Ovary (tissue), 9 donors: ENCODE data around the gene NODAL. TPM values are rescaled to one million over a fixed set of nuclear protein-coding genes. Genes with fewer than 3 reads are reported as not detected.
A peak's percentile ranks its signal among the peaks of the same experiment; 100 is the strongest.

Experiments
- DNase-seq, 5 donors: peaks; one replicate each; pipeline ENCODE4 v3.0.0-alpha.2; 2019 to 2020
- H3K27ac ChIP-seq, 2 donors: fragments of 200-600 bp; one replicate each; pipeline versions ENCODE4 v1.5.1 to v1.8.0; 2019 to 2022
- H3K27me3 ChIP-seq: fragments of 200-600 bp; one replicate; pipeline ENCODE4 v1.8.0; 2022
- H3K36me3 ChIP-seq: fragments of 200-600 bp; sonication (generic); one replicate; pipeline ENCODE4 v1.5.1; 2019
- H3K4me1 ChIP-seq: one replicate; pipeline ENCODE4 v1.8.1; 2013; ENCODE audit warnings: mild to moderate bottlenecking, moderate library complexity; ENCODE audit not compliant: insufficient read depth
- H3K4me3 ChIP-seq: fragments of 200-600 bp; sonication (generic); one replicate; pipeline ENCODE4 v1.5.1; 2017
- H3K9me3 ChIP-seq, 2 donors: fragments of 200-600 bp in 1 of 2; sonication (generic) in 1 of 2; one replicate each; pipeline versions ENCODE4 v1.5.1 to v1.8.1; 2013 to 2019; ENCODE audit warnings: mild to moderate bottlenecking in 1 of 2, moderate library complexity in 1 of 2
- EP300 ChIP-seq: sonication (generic); formaldehyde crosslinking; IDR thresholded peaks from one replicate; pipeline ENCODE4 v1.6.1; 2017; ENCODE audit warnings: antibody characterized with exemption
- POLR2A ChIP-seq: fragments of 450-650 bp; IDR thresholded peaks from one replicate; pipeline ENCODE4 v1.6.1; 2017; ENCODE audit warnings: antibody characterized with exemption, mild to moderate bottlenecking, moderate library complexity
- WGBS, 3 donors: extraction: QIAGEN DNeasy Blood & Tissue Kit in 1 of 3; methylation state at CpG; one replicate each; pipeline versions ENCODE4 v1.1.5 to v1.1.7; 2013 to 2017; 5-methylcytosine and 5-hydroxymethylcytosine counted together
- intact Hi-C, 4 donors: fragments of 100-400 bp; cut with DNase I; formaldehyde crosslinking; loops; one replicate each; pipeline versions ENCODE4 v1.11.0 to v1.15.1; 2022 to 2023
- polyA plus RNA-seq, 2 donors: library from polyadenylated mRNA; stranded (reverse); fragments of 200-250 nt in 1 of 2; fragments of 350-450 nt in 1 of 2; fragmentation: Illumina TruSeq in 1 of 2; extraction: RNeasy Lipid Tissue Mini Kit (QIAGEN cat#74804) in 1 of 2; gene quantifications; one replicate each; pipeline ENCODE4 v1.2.3, GENCODE V29; 2013 to 2014
- total RNA-seq, 7 donors: library from RNA; depleted of rRNA in 2 of 7; stranded (reverse); fragments of >200 nt in 2 of 7; fragmentation: NEBNext Ultra II Directional in 3 of 7; extraction: Animal tissue kit (Norgen Biotek cat#: 25700) in 3 of 7; gene quantifications; one replicate each; pipeline versions ENCODE4 v1.1.0 to v1.2.4, GENCODE V29; 2016 to 2023
- TF ChIP-seq, protein P1 (sequence below), 3 donors: fragments of 450-650 bp in 2 of 3; fragments of 200-600 bp in 1 of 3; IDR thresholded peaks; one replicate each; pipeline versions ENCODE4 v1.5.1 to v1.8.0; 2016 to 2022; ENCODE audit warnings: antibody characterized with exemption in 3 of 3, mild to moderate bottlenecking in 1 of 3
- donor health status: DM: no; HTN: no; CAD: no; lungs with moderate emphysema.
- donor health status: DM: no; HTN: no; CAD: no.
- donor health status: Bipolar disorder and iron deficiency.
- donor health status: DM: yes; HTN: yes; CAD: no.
- donor health status: DM: no; HTN: no; CAD: no.
- donor health status: DM: yes; HTN: yes; CAD: no.

NODAL gene
- total and polyA plus RNA-seq, 9 donors: 0.04 TPM; not detected in 8

GRCh38 chr10:70458329-70459060 is 17.0 kb upstream of the NODAL start:
- TF ChIP-seq POLR2A: no peak
- TF ChIP-seq, protein P1, sequence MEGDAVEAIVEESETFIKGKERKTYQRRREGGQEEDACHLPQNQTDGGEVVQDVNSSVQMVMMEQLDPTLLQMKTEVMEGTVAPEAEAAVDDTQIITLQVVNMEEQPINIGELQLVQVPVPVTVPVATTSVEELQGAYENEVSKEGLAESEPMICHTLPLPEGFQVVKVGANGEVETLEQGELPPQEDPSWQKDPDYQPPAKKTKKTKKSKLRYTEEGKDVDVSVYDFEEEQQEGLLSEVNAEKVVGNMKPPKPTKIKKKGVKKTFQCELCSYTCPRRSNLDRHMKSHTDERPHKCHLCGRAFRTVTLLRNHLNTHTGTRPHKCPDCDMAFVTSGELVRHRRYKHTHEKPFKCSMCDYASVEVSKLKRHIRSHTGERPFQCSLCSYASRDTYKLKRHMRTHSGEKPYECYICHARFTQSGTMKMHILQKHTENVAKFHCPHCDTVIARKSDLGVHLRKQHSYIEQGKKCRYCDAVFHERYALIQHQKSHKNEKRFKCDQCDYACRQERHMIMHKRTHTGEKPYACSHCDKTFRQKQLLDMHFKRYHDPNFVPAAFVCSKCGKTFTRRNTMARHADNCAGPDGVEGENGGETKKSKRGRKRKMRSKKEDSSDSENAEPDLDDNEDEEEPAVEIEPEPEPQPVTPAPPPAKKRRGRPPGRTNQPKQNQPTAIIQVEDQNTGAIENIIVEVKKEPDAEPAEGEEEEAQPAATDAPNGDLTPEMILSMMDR (IDR thresholded peaks at IDR 0.05): no peak
- no peak for TF ChIP-seq EP300
- Histone ChIP-seq H3K36me3 (no peaks in the 10 kb centered on the region), H3K9me3 (no peaks in the 10 kb centered on the region), H3K27ac (peak overlapping the region in 1 of 2 donors; percentile 17), H3K27me3 (no peaks in the 10 kb centered on the region), H3K4me3 (peak overlapping the region; percentile 33), H3K4me1 (peaks cover 7% of the 10 kb centered on the region)
- peak; percentile 69 to 86 (median 79) for DNase-seq
- intact Hi-C loops: no loop called here
- 3 to 7% (median 5%) methylated on average over 35 to 62 of the region's 62 CpGs for WGBS, 3 donors

DNA sequence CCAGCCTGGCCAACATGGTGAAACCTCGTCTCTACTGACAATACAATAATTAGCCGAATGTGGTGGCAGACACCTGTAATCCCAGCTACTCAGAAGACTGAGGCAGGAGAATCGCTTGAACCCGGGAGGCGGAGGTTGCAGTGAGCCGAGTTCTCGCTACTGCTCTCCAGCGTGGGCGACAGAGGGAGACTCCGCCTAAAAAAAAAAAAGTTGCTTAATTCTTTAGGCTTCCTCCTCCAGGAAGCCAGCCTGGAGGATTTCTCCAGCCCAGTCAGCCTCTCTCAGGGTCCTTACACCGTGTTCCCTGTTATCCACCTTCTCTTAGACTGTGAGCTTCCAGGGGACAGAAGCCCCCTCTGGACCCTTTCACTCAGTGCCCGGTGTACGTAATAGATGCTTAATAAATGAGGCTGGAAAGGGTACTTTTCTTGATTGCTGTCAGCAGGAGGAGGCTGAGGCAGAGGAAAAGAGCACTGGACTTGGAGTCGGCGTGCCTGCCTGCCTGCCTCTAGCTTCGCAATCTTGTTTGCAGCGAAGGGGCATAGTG is 16.4 kb upstream of the NODAL start:
- H3K4me1 ChIP-seq: peaks cover 7% of the 10 kb centered on the region
- no peak for DNase-seq
- 68 to 75% (median 71%) methylated on average over 17 of the region's 17 CpGs for WGBS, 3 donors
- H3K27me3 ChIP-seq: no peaks in the 10 kb centered on the region
- H3K27ac ChIP-seq: no peak overlapping the region
- no peaks in the 10 kb centered on the region for H3K9me3 ChIP-seq
- no peaks in the 10 kb centered on the region for H3K36me3 ChIP-seq
- peak overlapping the region; percentile 33 for H3K4me3 ChIP-seq
- intact Hi-C loops: no loop called here
- TF ChIP-seq EP300 (no peak), POLR2A (no peak)
- TF ChIP-seq, protein P1 (IDR thresholded peaks at IDR 0.05): no peak

DNA sequence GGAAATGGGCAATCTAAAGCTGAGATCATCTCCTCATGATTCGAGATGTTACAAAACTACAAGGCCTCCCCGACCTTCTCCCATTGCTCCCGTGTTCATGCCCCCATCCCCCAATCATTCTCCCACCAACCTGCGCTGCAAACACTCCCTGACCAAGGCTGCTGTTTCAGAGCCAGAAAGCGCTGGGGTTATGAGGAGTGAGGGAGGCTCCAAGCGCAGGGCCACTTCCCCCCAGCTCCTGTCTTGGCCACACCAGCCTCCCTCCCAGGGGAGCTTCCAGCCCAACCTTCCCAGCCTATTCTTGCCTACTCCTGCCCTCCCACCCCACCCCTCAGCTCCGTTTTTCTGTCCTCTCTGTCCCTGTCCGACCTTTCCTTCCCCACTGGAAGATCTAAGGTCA is 14.7 kb upstream of the NODAL start:
- intact Hi-C loops: no loop called here
- Histone ChIP-seq H3K27me3 (no peaks in the 10 kb centered on the region), H3K9me3 (no peaks in the 10 kb centered on the region), H3K4me1 (peaks cover 5% of the 10 kb centered on the region), H3K36me3 (no peaks in the 10 kb centered on the region), H3K27ac (no peak overlapping the region), H3K4me3 (no peak overlapping the region)
- DNase-seq: no peak
- TF ChIP-seq EP300: no peak
- TF ChIP-seq, protein P1 (IDR thresholded peaks at IDR 0.05): no peak
- no peak for TF ChIP-seq POLR2A
- 68 to 74% (median 73%) methylated on average over 8 of the region's 8 CpGs for WGBS, 3 donors

GRCh38 chr10:70455213-70455630 is 13.7 kb upstream of the NODAL start:
- 76 to 85% (median 76%) methylated on average over 6 of the region's 6 CpGs for WGBS, 3 donors
- intact Hi-C loops: no loop called here
- peaks cover 8% of the 10 kb centered on the region for H3K4me1 ChIP-seq

More at GRCh38 chr10:70455213-70455630, 13.7 kb upstream of the NODAL start:
- no peak for DNase-seq
- TF ChIP-seq POLR2A: no peak
- no peak for TF ChIP-seq EP300
- TF ChIP-seq, protein P1 (IDR thresholded peaks at IDR 0.05): no peak
- no peaks in the 10 kb centered on the region for H3K36me3 ChIP-seq
- H3K4me3 ChIP-seq: no peak overlapping the region
- H3K9me3 ChIP-seq: no peaks in the 10 kb centered on the region
- H3K27ac ChIP-seq: no peak overlapping the region
- H3K27me3 ChIP-seq: no peaks in the 10 kb centered on the region
